ENCODE data around the gene FSTL4.

GRCh38 chr5:133534566-133534965 is 77.8 kb downstream of the FSTL4 start:
- TF ChIP-seq, protein P1, sequence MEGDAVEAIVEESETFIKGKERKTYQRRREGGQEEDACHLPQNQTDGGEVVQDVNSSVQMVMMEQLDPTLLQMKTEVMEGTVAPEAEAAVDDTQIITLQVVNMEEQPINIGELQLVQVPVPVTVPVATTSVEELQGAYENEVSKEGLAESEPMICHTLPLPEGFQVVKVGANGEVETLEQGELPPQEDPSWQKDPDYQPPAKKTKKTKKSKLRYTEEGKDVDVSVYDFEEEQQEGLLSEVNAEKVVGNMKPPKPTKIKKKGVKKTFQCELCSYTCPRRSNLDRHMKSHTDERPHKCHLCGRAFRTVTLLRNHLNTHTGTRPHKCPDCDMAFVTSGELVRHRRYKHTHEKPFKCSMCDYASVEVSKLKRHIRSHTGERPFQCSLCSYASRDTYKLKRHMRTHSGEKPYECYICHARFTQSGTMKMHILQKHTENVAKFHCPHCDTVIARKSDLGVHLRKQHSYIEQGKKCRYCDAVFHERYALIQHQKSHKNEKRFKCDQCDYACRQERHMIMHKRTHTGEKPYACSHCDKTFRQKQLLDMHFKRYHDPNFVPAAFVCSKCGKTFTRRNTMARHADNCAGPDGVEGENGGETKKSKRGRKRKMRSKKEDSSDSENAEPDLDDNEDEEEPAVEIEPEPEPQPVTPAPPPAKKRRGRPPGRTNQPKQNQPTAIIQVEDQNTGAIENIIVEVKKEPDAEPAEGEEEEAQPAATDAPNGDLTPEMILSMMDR (optimal IDR thresholded peaks at IDR 0.05 in 1 of 3, IDR thresholded peaks at IDR 0.05 in 1 of 3, conservative IDR thresholded peaks at IDR 0.05 in 1 of 3; ENCODE audit: extremely low read depth in 1 of 3, insufficient read depth in 2 of 3, low read length in 3 of 3), result no peak
- TF ChIP-seq EZH2 (IDR thresholded peaks at IDR 0.05; ENCODE audit: low read length), result no peak

Measured in keratinocyte (primary cell).